WTC11 (cell line): ENCODE measurements around the gene CHI3L1.

Source experiments
- IRF2 ChIP-seq: sonication (generic); formaldehyde crosslinking; IDR thresholded peaks from 2 replicates; pipeline ENCODE4 v1.8.0; 2022; ENCODE audit warnings: low read depth, missing genetic modification reagents, borderline replicate concordance
- JUN ChIP-seq: sonication (generic); formaldehyde crosslinking; IDR thresholded peaks from 2 replicates; pipeline ENCODE4 v1.8.0; 2023; ENCODE audit warnings: mild to moderate bottlenecking, missing genetic modification reagents
- RELA ChIP-seq: sonication (generic); formaldehyde crosslinking; IDR thresholded peaks from 2 replicates; pipeline ENCODE4 v1.8.1; 2022; ENCODE audit warnings: missing genetic modification reagents, mild to moderate bottlenecking, borderline replicate concordance
- TEAD1 ChIP-seq: sonication (generic); formaldehyde crosslinking; IDR thresholded peaks from 2 replicates; pipeline ENCODE4 v1.8.0; 2022; ENCODE audit warnings: mild to moderate bottlenecking, missing genetic modification reagents
- TF ChIP-seq, protein P1 (sequence below): fragments of 200-600 bp; IDR thresholded peaks from 2 replicates; pipeline ENCODE4 v1.8.0; 2022; ENCODE audit warnings: antibody characterized with exemption
- TF ChIP-seq, protein P2 (sequence below): fragments of 250-450 bp; sonication (Bioruptor Pico); IDR thresholded peaks from 2 replicates; pipeline ENCODE4 v1.9.0; 2021; ENCODE audit warnings: mild to moderate bottlenecking, borderline replicate concordance
- TF ChIP-seq, protein P3 (sequence below): sonication (generic); formaldehyde crosslinking; IDR thresholded peaks from 2 replicates; pipeline ENCODE4 v1.8.1; 2023; ENCODE audit warnings: mild to moderate bottlenecking, missing genetic modification reagents

DNA sequence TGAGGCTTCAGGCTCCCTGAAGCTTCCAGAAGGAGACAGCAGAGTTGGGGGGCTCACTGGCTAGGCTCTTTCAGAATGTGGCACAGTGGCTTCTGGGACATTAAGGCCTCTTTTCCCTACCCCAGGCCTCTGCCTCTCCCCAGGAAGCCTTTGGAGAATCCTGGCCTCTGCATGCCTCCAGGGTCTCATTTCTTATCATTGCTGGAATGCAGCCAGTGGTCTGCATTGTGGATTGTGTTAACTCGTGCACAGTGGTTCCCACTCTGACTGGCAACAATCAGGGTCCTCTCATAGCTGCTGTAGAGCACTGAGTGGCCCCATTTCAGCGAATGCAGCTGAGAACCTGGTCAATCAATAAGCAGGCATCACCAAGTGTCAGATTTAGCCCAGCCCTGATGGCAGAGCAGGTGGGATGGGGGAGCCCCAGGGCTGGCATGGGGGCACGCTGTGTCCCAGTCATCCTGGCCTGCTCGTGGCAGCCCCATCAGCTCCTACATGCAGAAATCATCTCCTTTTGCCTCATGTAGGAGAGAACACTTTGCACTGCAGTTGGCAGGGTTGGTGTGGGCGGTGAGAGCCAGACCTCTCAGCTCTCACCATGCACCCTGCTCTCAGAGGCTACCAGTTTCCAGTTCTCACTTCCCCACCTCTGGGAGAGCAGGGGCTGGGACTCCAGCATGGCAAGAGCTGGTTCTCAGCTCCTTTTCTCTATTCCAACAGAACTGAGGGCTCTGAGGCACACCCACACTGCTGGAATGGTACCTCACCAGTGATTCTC is 45.6 kb downstream of the CHI3L1 start:
- no peak for TF ChIP-seq RELA (CRISPR knock-in tag)
- TF ChIP-seq, protein P1, sequence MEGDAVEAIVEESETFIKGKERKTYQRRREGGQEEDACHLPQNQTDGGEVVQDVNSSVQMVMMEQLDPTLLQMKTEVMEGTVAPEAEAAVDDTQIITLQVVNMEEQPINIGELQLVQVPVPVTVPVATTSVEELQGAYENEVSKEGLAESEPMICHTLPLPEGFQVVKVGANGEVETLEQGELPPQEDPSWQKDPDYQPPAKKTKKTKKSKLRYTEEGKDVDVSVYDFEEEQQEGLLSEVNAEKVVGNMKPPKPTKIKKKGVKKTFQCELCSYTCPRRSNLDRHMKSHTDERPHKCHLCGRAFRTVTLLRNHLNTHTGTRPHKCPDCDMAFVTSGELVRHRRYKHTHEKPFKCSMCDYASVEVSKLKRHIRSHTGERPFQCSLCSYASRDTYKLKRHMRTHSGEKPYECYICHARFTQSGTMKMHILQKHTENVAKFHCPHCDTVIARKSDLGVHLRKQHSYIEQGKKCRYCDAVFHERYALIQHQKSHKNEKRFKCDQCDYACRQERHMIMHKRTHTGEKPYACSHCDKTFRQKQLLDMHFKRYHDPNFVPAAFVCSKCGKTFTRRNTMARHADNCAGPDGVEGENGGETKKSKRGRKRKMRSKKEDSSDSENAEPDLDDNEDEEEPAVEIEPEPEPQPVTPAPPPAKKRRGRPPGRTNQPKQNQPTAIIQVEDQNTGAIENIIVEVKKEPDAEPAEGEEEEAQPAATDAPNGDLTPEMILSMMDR = no peak
- no peak for TF ChIP-seq JUN (CRISPR knock-in tag)
- no peak for TF ChIP-seq TEAD1 (CRISPR knock-in tag)
- TF ChIP-seq, protein P2, sequence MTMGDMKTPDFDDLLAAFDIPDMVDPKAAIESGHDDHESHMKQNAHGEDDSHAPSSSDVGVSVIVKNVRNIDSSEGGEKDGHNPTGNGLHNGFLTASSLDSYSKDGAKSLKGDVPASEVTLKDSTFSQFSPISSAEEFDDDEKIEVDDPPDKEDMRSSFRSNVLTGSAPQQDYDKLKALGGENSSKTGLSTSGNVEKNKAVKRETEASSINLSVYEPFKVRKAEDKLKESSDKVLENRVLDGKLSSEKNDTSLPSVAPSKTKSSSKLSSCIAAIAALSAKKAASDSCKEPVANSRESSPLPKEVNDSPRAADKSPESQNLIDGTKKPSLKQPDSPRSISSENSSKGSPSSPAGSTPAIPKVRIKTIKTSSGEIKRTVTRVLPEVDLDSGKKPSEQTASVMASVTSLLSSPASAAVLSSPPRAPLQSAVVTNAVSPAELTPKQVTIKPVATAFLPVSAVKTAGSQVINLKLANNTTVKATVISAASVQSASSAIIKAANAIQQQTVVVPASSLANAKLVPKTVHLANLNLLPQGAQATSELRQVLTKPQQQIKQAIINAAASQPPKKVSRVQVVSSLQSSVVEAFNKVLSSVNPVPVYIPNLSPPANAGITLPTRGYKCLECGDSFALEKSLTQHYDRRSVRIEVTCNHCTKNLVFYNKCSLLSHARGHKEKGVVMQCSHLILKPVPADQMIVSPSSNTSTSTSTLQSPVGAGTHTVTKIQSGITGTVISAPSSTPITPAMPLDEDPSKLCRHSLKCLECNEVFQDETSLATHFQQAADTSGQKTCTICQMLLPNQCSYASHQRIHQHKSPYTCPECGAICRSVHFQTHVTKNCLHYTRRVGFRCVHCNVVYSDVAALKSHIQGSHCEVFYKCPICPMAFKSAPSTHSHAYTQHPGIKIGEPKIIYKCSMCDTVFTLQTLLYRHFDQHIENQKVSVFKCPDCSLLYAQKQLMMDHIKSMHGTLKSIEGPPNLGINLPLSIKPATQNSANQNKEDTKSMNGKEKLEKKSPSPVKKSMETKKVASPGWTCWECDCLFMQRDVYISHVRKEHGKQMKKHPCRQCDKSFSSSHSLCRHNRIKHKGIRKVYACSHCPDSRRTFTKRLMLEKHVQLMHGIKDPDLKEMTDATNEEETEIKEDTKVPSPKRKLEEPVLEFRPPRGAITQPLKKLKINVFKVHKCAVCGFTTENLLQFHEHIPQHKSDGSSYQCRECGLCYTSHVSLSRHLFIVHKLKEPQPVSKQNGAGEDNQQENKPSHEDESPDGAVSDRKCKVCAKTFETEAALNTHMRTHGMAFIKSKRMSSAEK = no peak
- TF ChIP-seq IRF2 (CRISPR knock-in tag) = no peak
- TF ChIP-seq, protein P3, sequence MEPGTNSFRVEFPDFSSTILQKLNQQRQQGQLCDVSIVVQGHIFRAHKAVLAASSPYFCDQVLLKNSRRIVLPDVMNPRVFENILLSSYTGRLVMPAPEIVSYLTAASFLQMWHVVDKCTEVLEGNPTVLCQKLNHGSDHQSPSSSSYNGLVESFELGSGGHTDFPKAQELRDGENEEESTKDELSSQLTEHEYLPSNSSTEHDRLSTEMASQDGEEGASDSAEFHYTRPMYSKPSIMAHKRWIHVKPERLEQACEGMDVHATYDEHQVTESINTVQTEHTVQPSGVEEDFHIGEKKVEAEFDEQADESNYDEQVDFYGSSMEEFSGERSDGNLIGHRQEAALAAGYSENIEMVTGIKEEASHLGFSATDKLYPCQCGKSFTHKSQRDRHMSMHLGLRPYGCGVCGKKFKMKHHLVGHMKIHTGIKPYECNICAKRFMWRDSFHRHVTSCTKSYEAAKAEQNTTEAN (CRISPR knock-in tag) = no peak
